NCI-H1105 treated with DMSO at 0.1 percent for 48 hours (cell line): ENCODE measurements around the gene PDE6B.
"Not testable (repeated sequence)": the region's sequence is repeated elsewhere in the genome, so short reads cannot be mapped to it uniquely, and the experiment has no call there.

Experiments
- DNase-seq: peaks from one replicate; lab custom pipeline; 2025; lab: John Stamatoyannopoulos, UW

The PDE6B gene

DNA sequence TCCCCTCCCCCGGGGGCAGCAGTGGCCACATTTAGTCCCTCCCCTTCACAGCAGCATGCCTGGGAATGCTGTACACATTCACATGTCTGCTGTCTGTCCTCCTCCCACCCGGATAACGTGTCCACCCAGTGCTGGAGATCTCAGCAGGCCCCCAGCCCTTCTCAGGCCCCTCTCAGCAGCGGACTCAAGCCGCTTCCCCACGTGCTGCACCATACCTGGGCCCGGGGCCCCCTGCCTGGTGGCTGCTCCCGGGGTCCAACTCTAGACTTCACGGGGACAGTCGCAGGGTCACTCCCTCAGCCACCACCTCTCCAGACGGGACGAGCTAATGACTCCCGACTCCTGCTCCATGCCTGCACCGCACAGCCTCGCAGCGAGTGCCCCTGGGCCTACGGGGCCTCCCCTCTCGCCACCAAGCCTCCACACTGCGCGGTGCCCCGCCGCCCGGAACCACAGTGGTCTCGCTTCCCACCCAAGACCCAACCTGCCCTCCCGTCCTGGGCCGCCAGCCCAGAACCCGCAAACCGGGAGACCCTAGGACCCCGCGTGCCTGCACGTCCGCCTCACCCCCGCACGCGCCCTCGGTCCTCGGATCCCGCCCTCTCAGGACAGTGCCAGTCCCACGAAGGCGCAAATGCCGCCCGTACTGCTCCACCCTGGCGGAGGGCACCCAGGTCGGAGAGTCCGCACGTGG lies 79.0 kb downstream of the PDE6B start:
- DNase-seq: no peak

DNA sequence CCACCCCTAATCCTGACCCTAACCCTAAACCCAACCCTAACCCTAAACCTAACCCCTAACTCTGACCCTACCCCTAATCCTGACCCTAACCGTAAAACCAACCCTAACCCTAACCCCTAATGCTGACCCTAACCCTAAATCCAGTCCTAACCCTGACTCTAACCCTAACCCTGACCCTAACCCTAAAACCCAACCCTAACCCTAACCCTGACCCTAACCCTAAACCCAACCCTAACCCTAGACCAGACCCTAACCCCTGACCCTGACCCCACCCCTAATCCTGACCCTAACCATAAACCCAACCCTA lies 79.6 kb downstream of the PDE6B start:
- DNase-seq: no peak

DNA sequence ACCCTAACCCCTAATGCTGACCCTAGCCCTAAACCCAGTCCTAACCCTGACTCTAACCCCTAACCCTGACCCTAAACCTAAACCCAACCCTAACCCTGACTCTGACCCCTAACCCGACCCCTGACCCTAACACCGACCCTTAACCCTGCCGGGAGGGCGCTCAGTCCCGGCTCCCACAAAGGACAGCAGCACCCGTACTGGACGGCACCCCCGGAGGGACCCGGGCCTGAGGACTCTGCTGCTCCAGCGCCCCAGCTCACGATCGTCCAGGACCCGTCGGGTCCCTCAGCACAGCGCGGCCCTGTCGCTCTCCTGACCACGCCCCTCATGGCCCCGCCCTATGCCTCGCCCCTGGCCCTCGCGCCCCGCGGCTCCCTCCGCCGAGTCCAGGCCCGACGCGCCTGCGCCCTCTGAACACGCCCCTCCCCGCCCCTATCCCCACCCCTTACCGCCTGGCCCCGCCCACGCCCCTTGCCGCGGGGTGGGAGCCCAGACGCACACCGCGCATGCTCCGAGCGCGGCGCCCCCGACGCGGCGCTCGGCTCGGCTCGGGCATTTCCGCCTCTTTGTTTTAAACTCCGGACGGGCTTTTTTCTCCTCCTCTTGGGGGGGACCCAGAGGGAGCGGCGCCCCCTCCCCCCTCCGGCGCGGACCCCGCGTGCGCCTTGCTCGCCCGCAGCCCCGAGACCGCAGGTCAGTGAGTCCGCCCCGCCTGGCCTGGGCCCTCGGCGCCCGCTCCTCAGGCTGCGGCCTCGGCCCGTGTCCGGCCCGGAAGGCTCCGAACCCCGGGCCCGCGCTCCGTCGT lies 80.1 kb downstream of the PDE6B start, which contains the start of gene PCGF3:
PCGF3 (plus strand) TSS at position 555 of the 805 bp plus-strand sequence. CDS start 27,849 bp downstream, outside the sequence.
- DNase-seq: peak; percentile 69

DNA sequence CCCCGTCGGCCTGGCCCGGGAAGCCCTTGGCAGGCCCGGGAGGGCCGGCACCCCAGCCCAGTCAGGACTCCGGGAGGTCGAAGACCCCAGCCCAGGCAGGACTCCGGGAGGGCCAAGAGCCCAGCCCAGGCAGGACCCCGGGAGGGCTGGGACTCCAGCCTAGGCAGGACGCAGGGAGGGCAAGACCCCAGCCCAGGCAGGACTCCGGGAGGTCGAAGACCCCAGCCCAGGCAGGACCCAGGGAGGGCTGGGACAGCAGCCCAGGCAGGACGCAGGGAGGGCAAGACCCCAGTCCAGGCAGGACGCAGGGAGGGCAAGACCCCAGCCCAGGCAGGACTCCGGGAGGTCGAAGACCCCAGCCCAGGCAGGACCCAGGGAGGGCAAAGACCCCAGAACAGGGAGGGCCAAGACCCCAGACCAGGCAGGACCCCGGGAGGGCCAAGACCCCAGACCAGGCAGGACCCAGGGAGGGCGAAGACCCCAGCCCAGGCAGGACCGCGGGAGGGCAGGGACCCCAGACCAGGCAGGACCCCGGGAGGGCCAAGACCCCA lies 80.8 kb downstream of the PDE6B start:
- not testable (repeated sequence) for DNase-seq

DNA sequence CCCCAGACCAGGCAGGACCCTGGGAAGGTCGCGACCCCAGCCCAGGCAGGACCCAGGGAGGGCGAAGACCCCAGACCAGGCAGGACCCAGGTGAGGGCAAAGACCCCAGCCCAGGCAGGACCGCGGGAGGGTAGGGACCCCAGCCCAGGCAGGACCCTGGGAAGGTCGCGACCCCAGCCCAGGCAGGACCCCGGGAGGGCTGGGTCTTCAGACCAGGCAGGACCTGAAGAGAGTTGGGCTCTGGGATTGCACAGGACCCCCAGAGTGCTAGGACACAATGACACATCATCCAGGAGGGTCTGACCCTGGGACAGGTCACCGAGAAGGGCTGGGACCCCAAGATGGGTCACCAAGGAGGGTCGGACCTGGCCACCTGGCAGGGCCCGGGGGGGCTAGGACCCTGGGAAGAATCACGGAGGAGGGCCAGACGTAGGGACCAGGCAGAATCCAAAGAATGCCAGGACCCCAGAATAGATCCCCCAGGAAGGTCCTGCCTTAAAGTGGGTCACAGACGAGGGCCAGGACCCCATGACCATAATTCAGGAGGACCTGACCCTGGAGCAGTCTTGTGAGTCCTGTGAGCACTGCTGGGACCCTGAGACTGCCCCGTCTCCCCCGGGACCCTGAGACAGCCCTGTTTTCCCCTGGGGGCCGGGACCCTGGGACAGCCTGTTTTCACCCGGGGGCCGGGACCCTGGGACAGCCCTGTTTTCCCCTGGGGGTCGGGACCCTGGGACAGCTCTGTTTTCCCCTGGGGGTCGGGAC lies 81.6 kb downstream of the PDE6B start:
- DNase-seq: no peak

DNA sequence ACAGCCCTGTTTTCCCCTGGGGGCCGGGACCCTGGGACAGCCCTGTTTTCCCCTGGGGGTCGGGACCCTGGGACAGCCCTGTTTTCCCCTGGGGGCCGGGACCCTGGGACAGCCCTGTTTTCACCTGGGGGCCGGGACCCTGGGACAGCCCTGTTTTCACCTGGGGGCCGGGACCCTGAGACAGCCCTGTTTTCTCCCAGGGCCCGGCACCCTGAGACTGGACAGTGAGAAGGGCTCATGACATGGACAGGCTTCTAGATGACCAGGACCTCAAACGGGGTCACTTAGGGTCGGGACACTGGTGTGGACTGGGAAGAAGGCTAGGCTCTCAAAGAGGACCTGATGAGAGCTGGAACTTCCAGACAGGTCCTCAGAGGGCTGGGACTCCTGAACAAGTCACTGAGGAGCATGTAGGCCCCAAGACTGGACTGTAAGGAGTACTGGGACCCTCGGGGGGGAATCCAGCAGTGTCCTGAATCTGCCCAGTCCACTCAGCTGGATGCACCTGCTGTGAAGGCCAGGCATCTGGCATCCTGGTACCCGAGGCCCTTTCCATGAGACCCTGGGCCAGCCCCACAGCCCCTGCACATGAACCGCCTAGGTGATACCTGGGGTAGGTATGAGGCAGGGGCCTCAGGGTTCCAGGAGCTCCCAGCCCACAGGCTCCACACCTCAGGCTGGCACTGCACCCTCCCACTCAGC lies 82.7 kb downstream of the PDE6B start:
- DNase-seq: no peak

DNA sequence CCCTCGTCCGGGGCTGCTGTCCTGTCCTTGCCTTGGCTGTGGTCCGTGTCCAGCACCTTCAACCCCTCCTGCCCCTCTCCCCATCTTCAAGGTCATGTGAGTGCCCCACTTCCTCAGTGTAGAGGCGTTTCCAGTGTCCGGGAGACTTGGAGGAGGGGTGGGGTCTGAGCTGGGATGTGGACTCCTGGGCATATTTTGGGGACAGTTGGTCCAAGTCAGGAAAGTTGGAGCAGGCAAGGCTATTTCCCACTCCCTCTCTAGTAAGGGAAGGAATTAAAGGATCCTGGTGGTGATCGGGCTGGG lies 83.2 kb downstream of the PDE6B start:
- no peak for DNase-seq

DNA sequence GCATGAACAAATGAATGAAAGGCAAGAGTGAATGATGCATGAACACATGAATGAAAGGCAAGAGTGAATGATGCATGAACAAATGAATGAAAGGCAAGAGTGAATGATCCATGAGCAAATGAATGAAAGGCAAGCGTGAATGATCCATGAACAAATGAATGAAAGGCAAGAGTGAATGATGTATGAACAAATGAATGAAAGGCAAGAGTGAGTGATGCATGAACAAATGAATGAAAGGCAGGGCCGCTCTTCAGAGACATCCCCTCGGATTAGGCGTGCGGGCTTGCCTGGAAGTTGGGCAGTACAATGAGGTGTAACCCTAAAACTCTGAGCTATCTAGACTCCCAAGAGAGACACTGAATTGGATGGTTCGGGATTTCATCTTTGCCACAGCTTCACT lies 84.0 kb downstream of the PDE6B start:
- no peak for DNase-seq

DNA sequence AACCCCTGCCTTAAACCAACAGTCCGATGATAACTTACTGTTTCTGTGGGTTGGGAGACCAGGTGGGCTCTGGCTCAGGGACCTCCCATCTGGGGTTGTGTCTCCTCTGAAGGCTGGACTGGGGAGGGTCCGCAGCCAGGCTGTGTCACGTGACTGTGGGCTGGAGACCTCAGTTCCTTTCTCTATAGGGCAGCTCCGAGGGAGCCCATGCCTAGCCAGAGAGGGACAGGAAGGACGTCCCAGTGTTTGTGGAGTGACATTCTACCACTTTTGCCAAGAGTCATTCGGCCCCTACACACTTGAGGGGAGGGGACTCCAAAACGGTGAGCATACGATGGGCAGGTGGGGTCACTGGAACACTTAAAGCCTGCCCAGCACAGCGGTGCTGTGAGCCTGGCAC lies 84.7 kb downstream of the PDE6B start:
- no peak for DNase-seq

DNA sequence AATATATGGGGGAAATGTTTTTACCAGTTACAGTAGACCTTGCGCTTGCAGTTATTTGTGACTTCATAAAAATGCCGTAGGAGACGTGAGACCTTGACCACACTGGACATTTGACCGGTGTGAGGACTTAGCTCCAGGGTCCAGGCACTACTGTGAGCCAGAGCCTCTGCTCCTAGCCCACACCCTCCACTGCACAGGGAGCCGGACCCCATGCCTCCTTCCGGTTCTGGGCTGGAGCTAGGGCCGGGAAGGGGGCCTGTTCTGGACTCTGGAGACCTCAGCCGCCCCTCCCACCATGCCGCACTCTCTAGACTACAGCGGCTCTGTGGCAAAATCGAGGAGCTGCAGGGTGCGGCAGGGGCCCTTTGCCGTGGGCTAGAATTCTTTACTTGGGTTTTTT lies 85.5 kb downstream of the PDE6B start:
- DNase-seq: no peak

DNA sequence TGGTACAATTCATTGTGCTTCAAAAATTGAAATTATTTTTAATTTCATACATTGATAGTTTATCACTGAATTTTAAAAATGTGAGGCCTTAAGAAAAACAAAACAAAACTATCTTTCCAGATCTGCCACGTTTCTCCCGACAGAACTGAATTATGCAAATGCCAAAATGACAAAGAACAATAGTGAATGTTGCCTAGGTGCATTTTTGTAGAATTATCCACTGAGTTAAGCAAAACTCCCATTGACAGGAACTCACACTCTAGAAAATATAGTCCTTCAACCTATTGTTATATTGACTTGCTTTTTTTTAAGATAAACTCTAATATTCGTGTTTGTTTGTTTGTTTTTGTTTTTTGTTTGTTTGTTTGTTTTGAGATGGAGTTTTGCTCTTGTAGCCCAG lies 86.7 kb downstream of the PDE6B start:
- no peak for DNase-seq

DNA sequence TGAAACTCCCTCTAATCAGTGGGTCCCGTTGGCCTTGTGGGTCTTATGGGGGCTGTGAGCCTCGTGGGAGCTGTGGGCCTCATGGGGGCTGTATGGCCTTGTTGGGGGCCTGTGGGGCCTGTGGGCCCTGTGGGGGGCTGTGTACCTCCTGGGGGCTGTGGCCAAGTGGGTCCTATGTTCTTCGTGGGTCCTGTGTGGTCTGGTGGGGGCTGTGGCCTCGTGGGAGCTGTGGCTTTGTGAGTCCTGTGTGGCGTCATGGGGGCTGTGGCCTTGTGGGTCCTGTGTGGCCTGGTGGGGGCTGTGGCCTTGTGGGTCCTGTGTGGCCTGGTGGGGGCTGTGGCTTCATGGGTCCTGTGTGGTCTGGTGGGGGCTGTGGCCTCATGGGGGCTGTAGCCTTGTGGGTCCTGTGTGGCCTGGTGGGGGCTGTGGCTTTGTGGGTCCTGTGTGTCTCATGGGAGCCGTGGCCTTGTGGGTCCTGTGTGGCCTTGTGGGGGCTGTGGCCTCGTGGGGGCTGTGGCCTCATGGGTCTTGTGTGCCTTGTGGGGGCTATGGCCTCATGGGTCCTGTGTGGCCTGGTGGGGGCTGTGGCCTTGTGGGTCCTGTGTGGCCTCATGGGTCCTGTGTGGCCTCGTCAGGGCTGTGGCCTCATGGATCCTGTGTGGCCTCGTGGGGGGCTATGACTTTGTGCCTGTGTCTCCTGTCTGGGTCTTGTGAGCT lies 87.7 kb downstream of the PDE6B start:
- DNase-seq: no peak

DNA sequence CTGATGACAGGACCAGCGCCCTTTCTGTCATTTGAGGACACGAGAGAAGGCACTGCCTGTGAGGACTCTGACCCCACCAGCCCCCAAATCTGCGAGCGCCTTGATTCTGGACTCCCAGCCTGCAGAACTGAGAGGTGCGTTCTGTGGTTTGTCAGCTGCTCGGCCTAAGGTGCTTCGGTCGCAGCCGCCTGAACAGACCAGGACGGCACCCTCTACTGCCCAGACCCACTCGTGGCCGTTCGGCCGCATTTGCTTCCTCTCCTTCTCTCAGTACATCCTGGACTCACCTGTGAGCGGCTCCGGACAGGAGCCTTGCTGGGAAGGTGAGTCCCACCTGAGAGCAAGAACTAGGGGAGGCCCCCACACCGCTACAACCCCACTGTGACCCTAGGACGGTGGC lies 88.7 kb downstream of the PDE6B start:
- no peak for DNase-seq

DNA sequence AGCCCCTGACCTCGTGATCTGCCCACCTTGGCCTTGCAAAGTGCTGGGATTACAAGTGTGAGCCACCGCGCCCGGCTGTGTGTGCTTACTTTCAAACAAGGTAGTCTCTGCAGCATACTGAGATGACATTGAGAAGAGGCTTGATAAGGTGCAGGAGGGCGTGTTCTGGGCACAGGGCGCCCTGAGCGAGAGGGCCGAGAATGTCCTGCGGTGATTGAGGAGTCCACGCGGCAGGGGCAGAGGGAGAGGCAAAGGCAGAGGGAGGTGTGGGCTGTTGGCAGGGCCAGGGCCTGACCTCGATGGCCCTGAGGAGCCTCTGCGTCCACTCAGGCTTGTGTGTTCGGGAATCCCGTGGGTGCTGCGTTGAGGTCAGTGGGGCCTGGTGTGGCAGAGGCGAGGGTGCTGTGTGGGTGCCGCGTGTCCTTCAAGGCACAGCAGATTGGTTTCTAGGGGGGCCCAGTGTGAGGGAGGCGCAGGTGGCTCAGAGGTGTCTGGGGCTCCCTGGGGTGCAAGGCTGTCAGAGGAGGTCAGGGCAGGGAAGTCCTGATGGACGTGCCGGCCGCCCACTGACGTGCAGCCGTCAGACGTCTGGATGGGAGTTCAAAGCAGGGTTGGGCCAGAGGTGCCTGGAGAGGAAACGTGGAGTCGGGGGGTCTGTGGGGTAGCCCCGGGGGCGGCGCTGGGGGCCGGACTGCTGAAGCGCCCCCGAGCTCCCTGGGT lies 92.4 kb downstream of the PDE6B start:
- DNase-seq: no peak

DNA sequence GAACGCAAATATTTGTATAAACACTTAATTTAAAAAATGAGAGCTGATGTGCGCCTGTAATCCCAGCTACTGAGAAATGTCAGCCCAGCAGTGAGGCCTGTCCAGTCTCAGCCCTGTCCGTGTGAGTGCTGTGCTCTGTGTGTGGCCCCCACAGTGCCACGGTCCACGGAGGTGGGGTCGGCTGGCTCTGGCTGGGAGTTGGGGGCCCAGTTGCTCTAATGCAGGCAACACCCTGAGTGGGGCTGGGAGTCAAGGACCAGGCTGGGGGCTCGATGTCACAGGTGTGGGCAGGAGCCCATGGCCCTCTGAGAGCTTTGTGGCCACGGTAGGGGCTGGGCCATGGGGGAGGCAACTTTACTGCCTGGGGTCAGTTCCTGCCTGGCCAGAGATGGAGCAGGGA lies 93.1 kb downstream of the PDE6B start:
- DNase-seq: no peak
